NB4 (cell line): Measurements from ENCODE around the gene NDUFAF4.

Experiments
- DNase-seq: peaks from one replicate; pipeline ENCODE4 v3.0.0; 2010; ENCODE audit warnings: low read depth
- H3K4me3 ChIP-seq: one replicate; pipeline ENCODE4 v1.5.1; 2011; ENCODE audit warnings: mild to moderate bottlenecking, low read depth, low read length, moderate library complexity
- CTCF ChIP-seq: IDR thresholded peaks from one replicate; pipeline ENCODE4 v1.5.1; 2012; ENCODE audit warnings: low read depth, low read length
- MAX ChIP-seq: IDR thresholded peaks from 2 replicates; pipeline ENCODE4 v1.6.1; 2011; ENCODE audit warnings: low read depth, low read length
- MYC ChIP-seq: IDR thresholded peaks from 2 replicates; pipeline ENCODE4 v1.6.1; 2011; ENCODE audit warnings: low read depth, low read length
- POLR2A ChIP-seq: IDR thresholded peaks from 2 replicates; pipeline ENCODE4 v1.6.1; 2011; ENCODE audit warnings: mild to moderate bottlenecking; ENCODE audit not compliant: insufficient read length; ENCODE audit errors: extremely low read depth

The NDUFAF4 gene

DNA sequence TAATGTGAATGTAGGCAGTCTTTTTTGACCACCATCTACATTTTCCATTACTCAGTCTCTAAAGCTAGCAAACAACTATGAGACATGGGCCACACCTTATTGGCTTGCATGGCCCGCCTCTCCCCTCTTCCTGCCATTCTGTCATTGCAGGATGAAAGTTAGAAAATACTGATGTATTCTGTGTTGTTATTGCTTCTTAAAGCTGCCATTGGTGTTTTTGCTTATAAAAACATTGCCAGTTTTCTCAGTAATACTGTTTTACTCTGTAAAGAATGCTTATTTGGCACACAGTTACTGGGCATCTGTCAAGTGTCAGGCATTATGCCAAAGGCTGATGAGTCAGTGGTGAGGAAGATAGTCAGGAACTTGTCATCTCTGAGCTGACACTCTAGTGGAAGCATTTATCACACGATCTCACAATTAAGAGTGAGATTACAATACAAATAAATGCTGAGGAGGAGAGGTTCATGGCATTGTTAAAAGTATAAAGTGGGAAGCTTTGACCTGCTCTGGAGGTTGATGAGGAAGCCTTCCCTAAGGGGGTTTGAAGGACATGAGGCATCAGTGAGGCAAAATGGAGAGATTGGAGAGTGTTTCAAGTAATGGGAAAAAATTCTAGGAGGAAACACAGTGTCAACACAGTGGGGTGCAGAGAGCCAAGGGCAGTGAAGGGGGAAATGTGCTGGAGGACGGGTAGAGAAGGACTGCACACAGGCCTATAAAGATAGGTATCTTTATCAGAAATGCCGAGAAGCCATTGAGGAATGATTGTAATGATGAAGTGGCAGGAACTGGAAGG lies 41.5 kb upstream of the NDUFAF4 start:
- no peak overlapping the region for H3K4me3 ChIP-seq
- no peak for TF ChIP-seq CTCF
- DNase-seq, result no peak

GRCh38 chr6:96934087-96934486 lies 36.4 kb upstream of the NDUFAF4 start:
- DNase-seq, result no peak
- TF ChIP-seq MAX, result no peak
- TF ChIP-seq MYC, result no peak
- no peak for TF ChIP-seq CTCF
- no peak for TF ChIP-seq POLR2A

GRCh38 chr6:96931198-96931597 lies 33.5 kb upstream of the NDUFAF4 start:
- no peak for DNase-seq
- H3K4me3 ChIP-seq, result no peak overlapping the region
- TF ChIP-seq POLR2A (no peak), CTCF (no peak), MAX (no peak)

More at GRCh38 chr6:96934087-96934486, 36.4 kb upstream of the NDUFAF4 start:
- no peak overlapping the region for H3K4me3 ChIP-seq

GRCh38 chr6:96929741-96930140 lies 32.0 kb upstream of the NDUFAF4 start:
- H3K4me3 ChIP-seq, result no peak overlapping the region
- TF ChIP-seq CTCF, result no peak
- no peak for DNase-seq

DNA sequence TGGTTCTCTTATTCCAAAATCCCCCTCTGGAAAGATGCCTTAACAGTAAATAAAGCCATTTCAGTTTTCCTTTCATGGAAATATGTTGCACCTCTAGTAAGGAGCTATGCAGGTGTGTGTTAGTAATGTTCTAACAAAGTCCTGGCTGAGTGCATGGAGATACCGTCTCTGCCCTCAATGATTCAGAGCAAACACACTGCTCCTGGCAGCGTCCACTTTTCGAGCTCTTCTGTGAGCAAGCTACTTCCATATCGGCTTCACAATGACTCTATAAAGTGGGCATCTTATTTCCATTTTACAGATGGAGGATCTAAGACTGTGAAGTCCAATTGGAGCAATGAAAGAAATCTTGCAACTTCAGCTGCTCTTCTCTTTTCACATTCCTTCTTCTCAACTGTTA lies 30.0 kb upstream of the NDUFAF4 start:
- H3K4me3 ChIP-seq, result no peak overlapping the region
- DNase-seq, result no peak
- TF ChIP-seq MYC (no peak), POLR2A (no peak), CTCF (no peak), MAX (no peak)

- no peak for DNase-seq
- TF ChIP-seq POLR2A, result no peak
- TF ChIP-seq MYC, result no peak
- no peak for TF ChIP-seq MAX
- no peak for TF ChIP-seq CTCF
- no peak overlapping the region for H3K4me3 ChIP-seq
These were observed 28.7 kb upstream of the NDUFAF4 start for GRCh38 chr6:96926425-96926824.
